GM19455 (cell line): ENCODE results near the gene GXYLT1.
"Not testable (repeated sequence)": the region's sequence is repeated elsewhere in the genome, so short reads cannot be mapped to it uniquely, and the experiment has no call there.

Experiments
- ATAC-seq: cut with Tn5 transposase; IDR thresholded peaks from one replicate; pipeline ENCODE4 v1.9.1; 2021; ENCODE audit not compliant: unreplicated experiment

GXYLT1 gene, protein sequence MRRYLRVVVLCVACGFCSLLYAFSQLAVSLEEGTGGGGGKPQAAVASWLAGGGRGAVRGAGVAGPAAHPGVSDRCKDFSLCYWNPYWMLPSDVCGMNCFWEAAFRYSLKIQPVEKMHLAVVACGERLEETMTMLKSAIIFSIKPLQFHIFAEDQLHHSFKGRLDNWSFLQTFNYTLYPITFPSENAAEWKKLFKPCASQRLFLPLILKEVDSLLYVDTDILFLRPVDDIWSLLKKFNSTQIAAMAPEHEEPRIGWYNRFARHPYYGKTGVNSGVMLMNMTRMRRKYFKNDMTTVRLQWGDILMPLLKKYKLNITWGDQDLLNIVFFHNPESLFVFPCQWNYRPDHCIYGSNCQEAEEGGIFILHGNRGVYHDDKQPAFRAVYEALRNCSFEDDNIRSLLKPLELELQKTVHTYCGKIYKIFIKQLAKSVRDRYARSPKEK

DNA sequence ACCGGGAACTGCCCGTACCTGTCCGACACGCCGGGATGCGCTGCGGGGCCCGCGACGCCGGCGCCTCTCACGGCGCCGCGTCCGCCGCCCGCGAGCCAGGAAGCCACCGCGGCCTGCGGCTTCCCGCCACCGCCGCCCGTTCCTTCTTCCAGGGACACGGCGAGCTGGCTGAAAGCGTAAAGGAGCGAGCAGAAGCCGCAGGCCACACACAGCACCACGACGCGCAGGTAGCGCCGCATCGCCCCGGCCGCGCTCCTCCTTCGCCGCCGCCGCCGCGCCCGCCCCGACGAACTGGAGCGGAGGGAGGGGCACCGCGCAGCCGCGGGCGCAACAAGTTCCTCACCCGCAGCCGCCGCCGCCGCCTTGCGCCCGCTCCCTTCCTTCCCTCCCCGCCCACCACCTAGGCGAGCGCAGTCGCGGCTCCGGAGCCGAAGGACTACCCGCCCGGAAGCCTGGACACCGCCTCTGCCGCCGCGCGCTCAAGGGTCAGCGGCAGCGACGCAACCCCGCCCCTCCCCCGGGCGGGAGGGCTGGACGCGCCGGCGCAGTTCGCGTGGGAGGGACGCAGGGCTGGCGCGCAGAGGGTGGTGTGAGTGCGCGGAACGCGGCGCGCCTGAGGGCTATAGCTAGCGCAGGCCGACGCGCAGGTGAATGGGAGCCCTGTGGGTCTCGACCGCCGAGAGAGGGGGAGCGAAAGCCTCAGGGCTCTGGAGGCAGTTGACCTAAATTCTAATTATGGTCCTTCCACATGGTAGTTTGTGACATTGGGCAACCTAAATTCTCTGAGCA is at the start of gene GXYLT1:
Gene GXYLT1, minus strand, starts transcription at position 467 of the 789 bp plus-strand sequence. Its CDS starts 228 bp downstream, at position 239.
- peak; percentile 93 for ATAC-seq

DNA sequence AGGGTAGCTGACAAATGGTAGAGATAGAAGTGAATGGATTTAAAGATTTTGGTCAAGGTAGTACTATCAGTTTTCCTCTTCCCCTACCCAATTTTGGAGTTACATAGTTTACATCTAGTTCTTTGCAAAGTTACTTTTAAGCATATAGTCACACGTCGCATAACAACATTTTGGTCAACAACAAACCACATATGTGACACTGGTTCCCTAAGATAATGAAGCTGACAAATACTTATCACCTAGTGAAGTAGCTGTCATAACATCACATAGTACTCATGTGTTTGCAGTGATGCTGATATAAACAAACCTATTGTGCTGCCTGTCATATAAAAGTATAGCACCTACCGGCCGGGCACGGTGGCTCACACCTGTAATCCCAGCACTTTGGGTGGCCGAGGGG is 48.0 kb upstream of the GXYLT1 start:
- no peak for ATAC-seq

DNA sequence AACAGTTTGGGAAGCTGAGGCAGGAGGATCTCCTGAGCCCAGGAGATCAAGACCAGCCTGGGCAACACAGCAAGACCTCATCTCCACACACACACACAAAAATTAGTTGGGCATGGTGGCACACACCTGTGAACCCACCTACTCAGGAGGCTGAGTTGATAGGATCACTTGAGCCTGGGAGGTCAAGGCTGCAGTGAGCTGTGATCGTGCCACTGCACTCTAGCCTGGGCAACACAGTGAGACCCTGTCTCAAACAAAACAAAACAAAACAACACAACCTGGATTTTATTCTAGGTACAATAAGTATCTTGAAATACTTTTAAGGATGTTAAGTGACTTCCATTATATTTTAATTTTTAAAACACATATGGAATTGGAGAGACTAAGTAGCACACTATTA is 47.6 kb upstream of the GXYLT1 start:
- no peak for ATAC-seq

DNA sequence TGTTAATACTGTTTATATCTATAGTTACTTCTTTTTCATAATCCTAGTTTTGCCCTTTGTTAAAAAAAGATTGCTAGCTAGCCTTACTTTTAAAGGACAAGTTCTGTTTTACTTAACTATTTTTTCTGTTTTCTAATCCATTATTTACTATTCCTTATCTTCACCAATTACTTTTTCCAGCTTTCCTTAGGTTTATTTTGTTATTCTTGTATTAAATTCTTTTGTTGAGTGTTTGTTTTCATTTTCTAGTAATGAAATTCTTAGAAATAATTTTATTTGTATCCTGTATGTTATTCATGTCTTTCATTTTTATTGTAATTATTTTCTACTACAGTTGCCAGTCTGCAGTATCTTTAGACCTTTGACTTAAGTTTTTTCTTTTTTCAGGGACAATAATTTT is 45.7 kb upstream of the GXYLT1 start:
- ATAC-seq: no peak

DNA sequence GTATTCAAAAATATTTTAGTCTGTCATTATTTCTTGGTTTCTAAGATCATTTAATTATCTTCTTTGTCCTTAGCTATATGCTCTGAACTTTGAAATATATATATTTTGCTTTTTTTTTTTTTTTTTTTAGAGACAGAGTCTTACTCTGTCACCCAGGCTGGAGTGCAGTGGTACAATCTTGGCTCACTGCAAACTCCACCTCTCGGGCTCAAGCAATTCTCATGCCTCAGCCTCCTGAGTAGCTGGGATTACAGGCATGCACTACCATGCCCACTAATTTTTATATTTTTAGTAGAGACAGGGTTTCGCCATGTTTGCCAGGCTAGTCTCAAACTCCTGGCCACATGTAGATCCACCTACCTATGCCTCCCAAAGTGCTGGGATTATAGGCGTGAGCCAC is 43.6 kb upstream of the GXYLT1 start:
- not testable (repeated sequence) for ATAC-seq

DNA sequence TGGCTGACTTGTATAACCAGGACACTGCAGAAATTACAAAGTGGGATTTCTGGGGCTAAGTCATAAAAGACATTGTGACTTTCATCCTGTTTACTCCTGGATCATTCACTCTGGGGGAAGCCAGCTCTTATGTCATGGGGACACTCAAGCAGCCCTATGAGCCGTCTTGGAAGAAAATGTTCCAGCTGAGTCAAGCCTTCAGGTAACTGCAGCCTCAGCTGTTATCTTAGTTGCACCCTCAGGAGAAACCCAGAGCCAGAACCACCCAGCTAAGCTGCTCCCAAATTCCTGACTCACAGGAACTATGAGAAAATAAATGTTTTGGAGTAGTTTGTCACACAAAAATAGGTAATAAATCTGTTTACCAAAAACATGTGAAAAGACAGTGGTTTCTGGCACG is 43.1 kb upstream of the GXYLT1 start:
- no peak for ATAC-seq

DNA sequence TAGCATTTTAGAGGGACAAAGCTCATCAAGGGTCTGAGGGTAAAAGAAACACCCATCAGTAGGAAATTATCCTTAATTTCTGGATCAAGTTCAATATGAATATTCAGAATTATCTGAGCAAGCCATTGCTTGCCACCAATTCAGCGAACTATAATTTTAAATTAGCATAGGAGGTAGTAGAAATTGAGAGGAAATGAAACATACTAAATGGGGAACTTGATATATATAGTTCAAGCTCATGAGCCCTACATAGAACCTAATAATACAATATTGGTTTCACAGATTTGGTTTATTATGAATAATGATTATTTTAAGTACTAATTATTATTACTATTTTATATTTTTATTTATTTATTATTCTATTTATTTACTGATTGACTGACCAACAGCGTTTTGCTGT is 42.1 kb upstream of the GXYLT1 start:
- no peak for ATAC-seq

DNA sequence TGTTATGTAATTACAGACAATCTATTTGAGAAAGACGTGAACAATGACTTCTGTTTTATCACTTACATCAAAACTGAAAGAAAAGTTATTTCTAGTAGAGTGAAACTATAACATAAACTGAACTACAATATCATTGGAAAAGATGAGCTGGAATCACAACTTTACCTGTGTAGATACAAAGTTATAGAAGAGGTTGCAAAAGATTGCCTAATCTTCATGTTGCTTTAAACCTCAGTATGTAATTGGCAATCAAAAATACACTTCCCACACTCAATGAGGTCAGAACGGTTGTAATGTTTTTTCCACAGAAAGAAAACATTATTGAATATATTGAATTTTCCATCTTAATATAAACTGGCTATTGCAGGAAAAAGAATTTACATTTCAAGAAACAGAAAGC is 37.7 kb upstream of the GXYLT1 start:
- ATAC-seq: no peak

DNA sequence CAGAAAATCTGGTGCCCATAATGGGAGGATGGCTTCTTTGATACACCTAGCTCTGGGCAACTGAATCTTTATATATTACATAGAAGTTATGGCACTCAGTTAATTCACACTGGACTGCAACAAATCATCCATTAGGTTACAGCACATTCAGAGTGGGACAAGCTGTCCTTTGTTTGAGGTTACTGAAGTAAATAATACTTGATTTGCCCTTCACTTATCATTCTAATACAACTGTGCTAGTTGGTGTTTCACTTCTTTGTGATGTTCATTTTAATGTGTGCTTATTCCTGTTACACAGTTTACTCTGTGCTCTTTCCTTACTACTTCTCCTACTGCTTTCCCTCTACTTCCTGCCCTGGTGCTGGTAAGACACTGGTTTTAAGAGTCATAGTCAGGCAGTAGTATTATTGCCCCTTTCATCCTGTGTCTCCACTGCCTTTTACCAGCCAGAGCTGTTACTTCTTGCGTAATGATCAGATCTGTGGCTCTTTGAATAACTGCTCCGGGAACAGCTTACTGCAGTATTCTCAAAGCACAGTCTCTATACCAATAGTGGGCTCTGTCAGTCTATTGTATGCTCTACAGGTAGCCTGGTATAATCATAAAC is 36.4 kb upstream of the GXYLT1 start:
- no peak for ATAC-seq

DNA sequence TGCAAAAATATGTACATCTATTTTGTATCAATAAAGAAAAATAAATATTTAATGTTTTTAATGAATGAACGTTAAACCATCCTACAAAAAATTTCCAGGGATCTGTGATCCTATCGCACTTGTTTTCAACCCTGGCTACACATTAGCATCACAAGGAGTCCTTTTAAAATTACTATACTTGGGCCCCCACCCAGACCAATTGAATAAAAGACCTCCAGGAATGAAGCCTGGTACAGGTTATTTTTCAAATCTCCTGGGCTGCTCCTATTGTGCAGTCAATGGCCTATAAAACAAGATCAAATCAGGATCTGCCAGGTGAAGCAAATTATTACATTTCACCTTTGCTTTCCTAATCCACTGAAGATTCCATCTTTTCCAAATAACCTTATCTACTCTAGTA is 33.4 kb upstream of the GXYLT1 start:
- no peak for ATAC-seq

DNA sequence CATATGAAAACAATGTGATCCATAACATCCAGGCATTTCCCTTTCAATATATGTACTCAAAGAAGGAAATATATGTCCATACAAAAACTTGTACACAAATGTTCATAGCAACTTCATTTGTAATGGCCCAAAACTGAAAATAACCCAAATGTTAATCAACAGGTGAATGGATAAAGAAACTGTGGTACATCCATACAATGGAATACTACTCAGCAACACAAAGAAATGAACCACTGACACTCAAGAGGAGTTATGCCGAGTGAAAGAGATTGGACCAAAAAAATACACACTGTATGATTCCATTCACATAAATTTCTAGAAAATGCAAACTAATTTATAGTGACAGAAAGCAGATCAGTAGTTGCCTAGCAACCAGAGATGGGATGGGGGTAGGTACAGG is 30.3 kb upstream of the GXYLT1 start:
- ATAC-seq: no peak

DNA sequence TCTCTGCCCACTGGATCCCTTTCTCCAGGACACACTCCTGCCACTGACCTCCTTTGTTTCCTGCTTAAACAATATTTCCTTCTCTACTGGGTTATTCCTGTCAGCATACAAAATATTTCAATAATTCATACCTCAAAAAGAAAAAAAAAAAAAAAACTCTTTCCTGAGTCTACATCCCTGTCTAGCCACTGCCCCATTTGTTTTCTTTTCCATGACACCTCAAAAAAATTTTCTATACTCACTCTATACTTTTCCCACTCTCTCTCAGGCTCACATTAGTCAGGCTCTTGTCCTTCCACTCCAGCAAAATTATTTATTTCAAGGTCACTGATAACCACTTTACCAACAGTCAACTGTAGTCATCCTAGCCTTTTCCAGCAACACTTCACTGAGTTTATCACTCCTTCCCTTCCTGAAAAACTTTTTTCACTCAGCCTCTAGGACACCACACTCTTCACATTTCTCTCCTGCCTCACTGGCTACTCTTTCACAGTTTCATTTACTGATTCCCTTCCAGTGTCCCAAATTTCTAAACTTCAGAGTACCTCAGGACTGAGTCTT is 29.4 kb upstream of the GXYLT1 start:
- no peak for ATAC-seq

DNA sequence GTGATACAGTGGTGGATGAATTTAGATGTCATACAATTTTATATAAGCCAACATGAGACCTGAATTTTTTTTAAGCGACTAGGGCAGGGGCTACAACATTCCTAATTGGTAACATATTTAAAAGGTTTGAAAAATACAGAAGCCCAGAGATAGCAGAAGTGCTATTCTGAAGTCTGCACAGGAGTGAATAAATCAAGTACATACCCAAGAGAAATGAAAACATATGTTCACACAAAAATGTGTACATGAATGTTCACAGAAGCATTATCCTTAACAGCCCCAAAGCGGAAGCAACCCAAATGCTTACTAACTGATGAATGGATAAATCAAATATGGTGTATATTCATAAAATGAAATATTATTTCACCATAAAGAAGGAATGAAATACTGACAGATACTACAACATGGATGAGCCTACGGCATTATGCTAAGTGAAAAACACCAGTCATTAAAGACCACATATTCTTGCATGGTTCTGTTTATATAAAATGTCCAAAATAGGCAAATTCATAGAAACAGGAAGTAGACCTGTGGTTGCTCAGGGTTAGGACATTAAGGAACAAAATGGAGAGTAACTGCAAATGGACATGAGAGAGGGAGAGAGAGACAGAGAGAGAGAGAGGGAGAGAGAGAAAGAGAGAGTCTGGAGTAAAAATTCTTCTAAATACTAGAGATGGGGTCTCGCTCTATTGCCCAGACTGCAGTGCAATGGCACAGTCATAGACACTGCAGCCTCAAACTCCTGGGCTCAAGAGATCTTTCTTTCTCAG is 28.0 kb upstream of the GXYLT1 start:
- no peak for ATAC-seq

DNA sequence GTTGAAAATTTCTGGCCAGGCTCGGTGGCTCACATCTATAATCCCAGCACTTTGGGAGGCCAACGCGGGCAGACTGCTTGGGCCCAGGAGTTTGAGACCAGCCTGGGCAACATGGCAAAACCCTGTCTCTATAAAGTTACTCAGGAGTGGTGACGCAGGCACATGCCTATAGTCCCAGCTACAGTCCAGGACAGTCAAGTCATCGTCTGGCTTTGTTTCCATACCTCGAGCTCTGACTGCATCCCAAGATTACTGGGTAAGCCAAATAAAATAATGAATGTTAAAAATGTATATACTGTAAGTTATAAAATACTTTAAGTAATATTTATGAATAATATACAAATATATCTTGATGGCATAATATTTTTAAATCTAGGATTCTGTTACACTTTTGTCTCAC is 23.0 kb upstream of the GXYLT1 start:
- ATAC-seq: no peak

DNA sequence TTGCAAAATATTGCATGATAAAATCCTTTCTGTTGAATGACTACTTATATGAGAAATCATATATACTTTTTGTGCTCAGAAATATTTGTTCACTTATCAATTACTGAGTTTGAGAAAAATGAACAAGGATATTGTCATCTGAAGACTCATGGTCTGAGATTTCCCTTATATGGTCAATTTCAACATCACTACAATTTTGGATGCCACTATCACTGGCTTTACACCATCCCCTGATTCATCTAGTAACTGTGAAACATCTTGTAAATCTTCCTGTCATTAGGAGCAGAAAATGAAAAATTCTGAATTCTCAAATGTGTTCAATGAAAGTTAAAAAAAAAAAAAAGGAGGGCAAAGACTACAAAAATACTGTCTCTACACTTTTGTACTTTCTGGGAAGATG is 21.8 kb upstream of the GXYLT1 start:
- no peak for ATAC-seq

DNA sequence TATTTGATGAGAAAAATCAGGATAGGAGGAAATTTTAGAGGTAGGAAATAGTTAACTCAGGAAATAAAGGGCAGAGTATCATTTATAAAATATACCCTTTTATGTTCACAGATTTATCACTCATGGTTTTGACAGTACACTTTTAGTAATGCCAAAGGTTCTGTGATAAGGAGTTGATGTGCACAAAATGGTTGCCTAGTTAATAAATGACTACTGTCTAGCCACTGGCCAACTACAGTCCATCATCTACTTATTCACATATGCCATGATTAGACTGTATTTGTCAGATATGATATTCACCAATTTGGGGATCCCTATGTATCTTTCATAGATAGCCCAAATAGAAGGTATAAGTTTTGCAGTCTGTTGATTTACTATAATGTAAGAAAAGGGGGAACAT is 19.2 kb upstream of the GXYLT1 start:
- no peak for ATAC-seq

DNA sequence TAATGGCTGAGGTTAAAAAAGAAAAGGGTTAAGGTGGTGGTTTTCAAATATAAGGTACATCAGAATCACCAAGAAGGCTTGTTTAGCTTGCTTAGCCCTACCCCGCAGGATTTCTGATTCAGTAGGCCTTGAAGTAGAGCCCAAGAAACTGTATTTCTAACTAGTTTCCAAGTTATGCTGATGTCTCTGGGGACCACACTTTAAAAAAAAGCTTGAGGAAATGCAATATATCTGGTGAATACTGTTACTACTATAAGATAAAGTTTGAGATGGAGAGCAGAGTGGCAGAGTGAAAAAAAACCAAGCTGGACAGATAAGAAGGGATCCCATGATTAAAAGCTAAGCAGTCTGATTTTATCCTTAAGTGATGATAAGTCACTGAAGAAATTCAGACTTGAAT is 18.3 kb upstream of the GXYLT1 start:
- ATAC-seq: no peak

DNA sequence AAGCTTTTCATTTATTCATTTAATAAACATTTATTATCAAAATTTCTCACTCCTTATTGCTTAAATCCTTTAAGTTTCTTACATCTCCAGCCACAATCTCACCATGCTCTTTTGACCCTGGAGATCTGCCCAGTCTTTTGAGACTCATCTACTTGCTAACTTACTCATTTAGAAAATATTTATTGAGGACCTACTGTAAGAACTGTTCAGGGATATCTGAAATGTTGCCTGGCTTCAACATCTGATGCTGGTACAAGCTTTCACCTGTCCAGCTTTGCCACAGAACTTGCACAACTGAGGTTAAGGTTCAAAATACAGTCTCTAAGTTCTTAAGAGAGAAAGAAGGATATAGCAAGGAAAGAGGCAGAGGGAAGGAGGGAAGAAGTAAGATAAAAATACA is 17.5 kb upstream of the GXYLT1 start:
- no peak for ATAC-seq

DNA sequence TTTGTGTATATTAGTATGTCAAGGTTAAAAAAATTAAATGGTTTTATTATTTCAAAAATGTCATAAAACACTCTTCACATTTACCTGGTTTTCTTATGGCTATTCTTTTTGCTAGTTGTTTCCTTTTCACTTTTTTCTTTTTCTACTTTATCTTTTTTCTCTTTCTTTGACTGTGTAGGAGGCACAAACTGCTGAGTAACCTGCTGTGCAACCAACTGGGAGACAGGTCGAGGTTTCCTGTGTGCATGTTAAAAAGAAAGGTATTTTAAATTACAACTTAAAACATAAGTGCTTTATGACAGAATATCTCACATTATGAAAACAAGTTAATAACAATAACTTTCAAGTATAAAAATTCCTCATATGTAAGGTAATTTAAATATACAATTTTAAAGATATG is 16.9 kb upstream of the GXYLT1 start:
- no peak for ATAC-seq

DNA sequence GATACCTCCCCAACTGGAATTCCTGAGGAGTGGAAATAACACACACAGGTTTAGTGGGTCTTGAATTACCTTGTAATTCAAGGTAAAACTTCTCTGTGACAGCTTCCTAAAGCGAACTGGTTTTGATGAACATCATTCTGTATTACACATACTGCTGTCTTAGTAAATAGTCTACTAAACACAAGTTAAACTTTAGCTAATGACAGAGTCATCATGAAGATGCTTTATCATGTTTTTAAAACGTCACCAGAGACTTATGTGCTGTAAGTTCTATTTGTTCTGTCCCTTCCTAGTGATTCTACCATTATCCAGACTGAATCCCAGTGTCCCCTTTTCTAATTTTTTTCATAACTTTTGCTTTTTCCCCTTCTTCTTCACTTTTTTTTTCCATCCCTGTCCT is 11.6 kb upstream of the GXYLT1 start:
- no peak for ATAC-seq
